NT2/D1 (cell line): Measurements from ENCODE around the gene RPUSD1.

Source experiments
- SUZ12 ChIP-seq: IDR thresholded peaks from 2 replicates; pipeline ENCODE4 v1.6.1; 2011; ENCODE audit not compliant: insufficient read length, insufficient read depth; ENCODE audit errors: extremely low read depth
- YY1 ChIP-seq: IDR thresholded peaks from 2 replicates; pipeline ENCODE4 v1.6.1; 2011; ENCODE audit not compliant: insufficient read length, insufficient read depth
- ZNF274 ChIP-seq: IDR thresholded peaks from 2 replicates; pipeline ENCODE4 v1.6.1; 2011; ENCODE audit warnings: mild to moderate bottlenecking, low read depth, low read length

GRCh38 chr16:764848-765487 is 23.2 kb downstream of the RPUSD1 start:
- TF ChIP-seq ZNF274 (no peak), YY1 (no peak), SUZ12 (no peak)
